ENCODE data around the gene LRP2. TPM values are rescaled to one million over a fixed set of nuclear protein-coding genes. Genes with fewer than 3 reads are reported as not detected.

Gene LRP2
- total RNA-seq, 1 experiment from 2014 or later = 0.59 TPM

DNA sequence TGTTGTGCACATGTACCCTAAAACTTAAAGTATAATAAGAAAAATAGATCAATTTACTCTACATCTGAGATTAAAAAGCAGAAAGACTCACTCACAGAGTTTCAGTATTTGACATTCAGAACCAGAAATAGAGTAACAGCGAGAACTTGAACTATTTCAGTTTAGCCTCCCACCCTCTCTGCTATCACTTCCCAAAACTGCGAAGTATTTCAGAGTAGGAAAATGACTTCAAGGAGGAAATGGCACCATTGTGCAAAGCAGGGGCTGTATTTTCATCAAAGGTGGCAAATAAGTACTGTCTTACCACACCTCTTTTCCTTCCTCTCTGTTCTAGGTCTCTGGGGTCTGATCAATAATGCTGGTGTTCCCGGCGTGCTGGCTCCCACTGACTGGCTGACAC, 279.3 kb downstream of the LRP2 start (continued):
- TF ChIP-seq, protein P1, sequence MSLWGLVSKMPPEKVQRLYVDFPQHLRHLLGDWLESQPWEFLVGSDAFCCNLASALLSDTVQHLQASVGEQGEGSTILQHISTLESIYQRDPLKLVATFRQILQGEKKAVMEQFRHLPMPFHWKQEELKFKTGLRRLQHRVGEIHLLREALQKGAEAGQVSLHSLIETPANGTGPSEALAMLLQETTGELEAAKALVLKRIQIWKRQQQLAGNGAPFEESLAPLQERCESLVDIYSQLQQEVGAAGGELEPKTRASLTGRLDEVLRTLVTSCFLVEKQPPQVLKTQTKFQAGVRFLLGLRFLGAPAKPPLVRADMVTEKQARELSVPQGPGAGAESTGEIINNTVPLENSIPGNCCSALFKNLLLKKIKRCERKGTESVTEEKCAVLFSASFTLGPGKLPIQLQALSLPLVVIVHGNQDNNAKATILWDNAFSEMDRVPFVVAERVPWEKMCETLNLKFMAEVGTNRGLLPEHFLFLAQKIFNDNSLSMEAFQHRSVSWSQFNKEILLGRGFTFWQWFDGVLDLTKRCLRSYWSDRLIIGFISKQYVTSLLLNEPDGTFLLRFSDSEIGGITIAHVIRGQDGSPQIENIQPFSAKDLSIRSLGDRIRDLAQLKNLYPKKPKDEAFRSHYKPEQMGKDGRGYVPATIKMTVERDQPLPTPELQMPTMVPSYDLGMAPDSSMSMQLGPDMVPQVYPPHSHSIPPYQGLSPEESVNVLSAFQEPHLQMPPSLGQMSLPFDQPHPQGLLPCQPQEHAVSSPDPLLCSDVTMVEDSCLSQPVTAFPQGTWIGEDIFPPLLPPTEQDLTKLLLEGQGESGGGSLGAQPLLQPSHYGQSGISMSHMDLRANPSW (CRISPR knock-in tag; conservative IDR thresholded peaks at IDR 0.05; ENCODE audit: low read depth) = no peak

DNA sequence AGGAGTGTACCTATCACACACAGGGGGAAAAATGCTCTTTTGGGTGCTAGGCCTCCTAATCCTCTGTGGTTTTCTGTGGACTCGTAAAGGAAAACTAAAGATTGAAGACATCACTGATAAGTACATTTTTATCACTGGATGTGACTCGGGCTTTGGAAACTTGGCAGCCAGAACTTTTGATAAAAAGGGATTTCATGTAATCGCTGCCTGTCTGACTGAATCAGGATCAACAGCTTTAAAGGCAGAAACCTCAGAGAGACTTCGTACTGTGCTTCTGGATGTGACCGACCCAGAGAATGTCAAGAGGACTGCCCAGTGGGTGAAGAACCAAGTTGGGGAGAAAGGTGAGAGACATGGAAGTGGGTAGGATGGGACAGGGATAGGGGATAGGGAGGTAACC, 280.8 kb downstream of the LRP2 start:
- Mint-ChIP-seq H3K27me3 (ENCODE audit: low read depth) (no peaks in the 10 kb centered on the region), H3K4me3 (no peak overlapping the region), H3K27ac (no peak overlapping the region), H3K36me3 (no peaks in the 10 kb centered on the region), H3K9me3 (no peaks in the 10 kb centered on the region), H3K4me1 (no peaks in the 10 kb centered on the region)
- CTCF ChIA-PET = no interaction called here
- no peak for TF ChIP-seq NR3C1 (CRISPR knock-in tag; conservative IDR thresholded peaks at IDR 0.05; ENCODE audit: low read depth)
- TF ChIP-seq, protein P2, sequence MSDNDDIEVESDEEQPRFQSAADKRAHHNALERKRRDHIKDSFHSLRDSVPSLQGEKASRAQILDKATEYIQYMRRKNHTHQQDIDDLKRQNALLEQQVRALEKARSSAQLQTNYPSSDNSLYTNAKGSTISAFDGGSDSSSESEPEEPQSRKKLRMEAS (CRISPR knock-in tag; IDR thresholded peaks at IDR 0.05) = no peak
- TF ChIP-seq ATF1 (CRISPR knock-in tag; IDR thresholded peaks at IDR 0.05) = no peak
- TF ChIP-seq TEAD4 (CRISPR knock-in tag; IDR thresholded peaks at IDR 0.05) = no peak
- no peak for TF ChIP-seq SP1 (CRISPR knock-in tag; conservative IDR thresholded peaks at IDR 0.05)
- no peak for TF ChIP-seq GTF2I (CRISPR knock-in tag; conservative IDR thresholded peaks at IDR 0.05)
- TF ChIP-seq, protein P3, sequence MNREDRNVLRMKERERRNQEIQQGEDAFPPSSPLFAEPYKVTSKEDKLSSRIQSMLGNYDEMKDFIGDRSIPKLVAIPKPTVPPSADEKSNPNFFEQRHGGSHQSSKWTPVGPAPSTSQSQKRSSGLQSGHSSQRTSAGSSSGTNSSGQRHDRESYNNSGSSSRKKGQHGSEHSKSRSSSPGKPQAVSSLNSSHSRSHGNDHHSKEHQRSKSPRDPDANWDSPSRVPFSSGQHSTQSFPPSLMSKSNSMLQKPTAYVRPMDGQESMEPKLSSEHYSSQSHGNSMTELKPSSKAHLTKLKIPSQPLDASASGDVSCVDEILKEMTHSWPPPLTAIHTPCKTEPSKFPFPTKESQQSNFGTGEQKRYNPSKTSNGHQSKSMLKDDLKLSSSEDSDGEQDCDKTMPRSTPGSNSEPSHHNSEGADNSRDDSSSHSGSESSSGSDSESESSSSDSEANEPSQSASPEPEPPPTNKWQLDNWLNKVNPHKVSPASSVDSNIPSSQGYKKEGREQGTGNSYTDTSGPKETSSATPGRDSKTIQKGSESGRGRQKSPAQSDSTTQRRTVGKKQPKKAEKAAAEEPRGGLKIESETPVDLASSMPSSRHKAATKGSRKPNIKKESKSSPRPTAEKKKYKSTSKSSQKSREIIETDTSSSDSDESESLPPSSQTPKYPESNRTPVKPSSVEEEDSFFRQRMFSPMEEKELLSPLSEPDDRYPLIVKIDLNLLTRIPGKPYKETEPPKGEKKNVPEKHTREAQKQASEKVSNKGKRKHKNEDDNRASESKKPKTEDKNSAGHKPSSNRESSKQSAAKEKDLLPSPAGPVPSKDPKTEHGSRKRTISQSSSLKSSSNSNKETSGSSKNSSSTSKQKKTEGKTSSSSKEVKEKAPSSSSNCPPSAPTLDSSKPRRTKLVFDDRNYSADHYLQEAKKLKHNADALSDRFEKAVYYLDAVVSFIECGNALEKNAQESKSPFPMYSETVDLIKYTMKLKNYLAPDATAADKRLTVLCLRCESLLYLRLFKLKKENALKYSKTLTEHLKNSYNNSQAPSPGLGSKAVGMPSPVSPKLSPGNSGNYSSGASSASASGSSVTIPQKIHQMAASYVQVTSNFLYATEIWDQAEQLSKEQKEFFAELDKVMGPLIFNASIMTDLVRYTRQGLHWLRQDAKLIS (CRISPR knock-in tag; IDR thresholded peaks at IDR 0.05; ENCODE audit: borderline replicate concordance) = no peak
- TF ChIP-seq, protein P4, sequence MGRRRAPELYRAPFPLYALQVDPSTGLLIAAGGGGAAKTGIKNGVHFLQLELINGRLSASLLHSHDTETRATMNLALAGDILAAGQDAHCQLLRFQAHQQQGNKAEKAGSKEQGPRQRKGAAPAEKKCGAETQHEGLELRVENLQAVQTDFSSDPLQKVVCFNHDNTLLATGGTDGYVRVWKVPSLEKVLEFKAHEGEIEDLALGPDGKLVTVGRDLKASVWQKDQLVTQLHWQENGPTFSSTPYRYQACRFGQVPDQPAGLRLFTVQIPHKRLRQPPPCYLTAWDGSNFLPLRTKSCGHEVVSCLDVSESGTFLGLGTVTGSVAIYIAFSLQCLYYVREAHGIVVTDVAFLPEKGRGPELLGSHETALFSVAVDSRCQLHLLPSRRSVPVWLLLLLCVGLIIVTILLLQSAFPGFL (CRISPR knock-in tag; IDR thresholded peaks at IDR 0.05; ENCODE audit: borderline replicate concordance) = no peak
- TF ChIP-seq, protein P5, sequence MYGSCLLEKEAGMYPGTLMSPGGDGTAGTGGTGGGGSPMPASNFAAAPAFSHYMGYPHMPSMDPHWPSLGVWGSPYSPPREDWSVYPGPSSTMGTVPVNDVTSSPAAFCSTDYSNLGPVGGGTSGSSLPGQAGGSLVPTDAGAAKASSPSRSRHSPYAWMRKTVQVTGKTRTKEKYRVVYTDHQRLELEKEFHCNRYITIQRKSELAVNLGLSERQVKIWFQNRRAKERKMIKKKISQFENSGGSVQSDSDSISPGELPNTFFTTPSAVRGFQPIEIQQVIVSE (CRISPR knock-in tag; IDR thresholded peaks at IDR 0.05; ENCODE audit: borderline replicate concordance) = no peak
- TF ChIP-seq ETV6 (CRISPR knock-in tag; IDR thresholded peaks at IDR 0.05) = no peak
- no peak for TF ChIP-seq ZNF138 (CRISPR knock-in tag; conservative IDR thresholded peaks at IDR 0.05)
- TF ChIP-seq ZNF232 (CRISPR knock-in tag; IDR thresholded peaks at IDR 0.05) = no peak
- POLR2A ChIA-PET = no interaction called here
- no peak for ATAC-seq
- no peak for DNase-seq (ENCODE audit: low spot score)

DNA sequence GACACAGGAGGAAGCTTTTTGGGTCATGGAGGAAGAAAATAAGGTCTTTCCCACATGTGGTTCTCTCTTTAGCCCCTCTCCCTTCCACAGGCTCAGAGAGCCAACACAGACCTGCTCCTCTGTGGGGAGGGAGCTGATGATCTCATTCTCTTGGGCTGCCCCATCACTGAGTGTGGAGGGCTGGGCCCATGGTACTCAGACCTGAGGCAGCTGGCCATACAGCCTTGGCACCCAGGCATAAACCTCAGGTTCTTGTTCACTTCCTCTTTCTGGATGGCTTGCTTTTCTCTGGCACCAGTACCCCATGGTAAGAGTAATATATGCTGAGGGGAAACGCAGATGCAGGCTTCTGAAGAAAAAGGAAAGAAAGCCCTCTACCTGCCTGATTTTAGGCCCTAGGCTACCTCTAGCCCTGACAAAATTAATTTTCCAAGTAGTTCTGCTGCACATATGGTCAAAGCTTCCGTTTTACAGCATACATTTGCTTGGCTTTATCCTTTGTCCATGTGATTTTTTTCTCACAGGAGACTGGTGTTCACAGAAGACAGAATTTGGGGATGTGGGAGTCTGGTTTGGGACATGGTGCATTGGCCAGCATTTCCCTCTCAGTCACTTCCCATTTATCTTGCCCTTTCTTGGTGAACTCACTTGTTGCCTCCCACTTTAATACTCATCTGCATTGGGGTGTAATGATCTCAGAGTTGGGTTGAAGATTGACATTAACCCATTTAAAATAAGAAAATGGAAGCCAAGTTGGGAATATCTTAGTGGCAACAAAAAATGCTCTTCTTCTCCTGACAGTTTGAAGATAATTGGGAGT, 281.9 kb downstream of the LRP2 start:
- Mint-ChIP-seq H3K27ac (no peak overlapping the region), H3K9me3 (no peaks in the 10 kb centered on the region), H3K36me3 (no peaks in the 10 kb centered on the region), H3K4me1 (no peaks in the 10 kb centered on the region), H3K27me3 (ENCODE audit: low read depth) (no peaks in the 10 kb centered on the region), H3K4me3 (no peak overlapping the region)
- POLR2A ChIA-PET = no interaction called here
- ATAC-seq (no peak; the same call in 1 of the 2 replicates), DNase-seq (ENCODE audit: low spot score) (no peak)
- CTCF ChIA-PET = no interaction called here
- TF ChIP-seq JAZF1 (CRISPR knock-in tag; IDR thresholded peaks at IDR 0.05) = no peak
- no peak for TF ChIP-seq NFE2L1 (CRISPR knock-in tag; IDR thresholded peaks at IDR 0.05)
- no peak for TF ChIP-seq EMX1 (CRISPR knock-in tag; IDR thresholded peaks at IDR 0.05)
- no peak for TF ChIP-seq ZNF317 (CRISPR knock-in tag; IDR thresholded peaks at IDR 0.05; ENCODE audit: borderline replicate concordance, low read depth)
- TF ChIP-seq, protein P6, sequence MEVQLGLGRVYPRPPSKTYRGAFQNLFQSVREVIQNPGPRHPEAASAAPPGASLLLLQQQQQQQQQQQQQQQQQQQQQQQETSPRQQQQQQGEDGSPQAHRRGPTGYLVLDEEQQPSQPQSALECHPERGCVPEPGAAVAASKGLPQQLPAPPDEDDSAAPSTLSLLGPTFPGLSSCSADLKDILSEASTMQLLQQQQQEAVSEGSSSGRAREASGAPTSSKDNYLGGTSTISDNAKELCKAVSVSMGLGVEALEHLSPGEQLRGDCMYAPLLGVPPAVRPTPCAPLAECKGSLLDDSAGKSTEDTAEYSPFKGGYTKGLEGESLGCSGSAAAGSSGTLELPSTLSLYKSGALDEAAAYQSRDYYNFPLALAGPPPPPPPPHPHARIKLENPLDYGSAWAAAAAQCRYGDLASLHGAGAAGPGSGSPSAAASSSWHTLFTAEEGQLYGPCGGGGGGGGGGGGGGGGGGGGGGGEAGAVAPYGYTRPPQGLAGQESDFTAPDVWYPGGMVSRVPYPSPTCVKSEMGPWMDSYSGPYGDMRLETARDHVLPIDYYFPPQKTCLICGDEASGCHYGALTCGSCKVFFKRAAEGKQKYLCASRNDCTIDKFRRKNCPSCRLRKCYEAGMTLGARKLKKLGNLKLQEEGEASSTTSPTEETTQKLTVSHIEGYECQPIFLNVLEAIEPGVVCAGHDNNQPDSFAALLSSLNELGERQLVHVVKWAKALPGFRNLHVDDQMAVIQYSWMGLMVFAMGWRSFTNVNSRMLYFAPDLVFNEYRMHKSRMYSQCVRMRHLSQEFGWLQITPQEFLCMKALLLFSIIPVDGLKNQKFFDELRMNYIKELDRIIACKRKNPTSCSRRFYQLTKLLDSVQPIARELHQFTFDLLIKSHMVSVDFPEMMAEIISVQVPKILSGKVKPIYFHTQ (CRISPR knock-in tag; IDR thresholded peaks at IDR 0.05) = no peak
- no peak for TF ChIP-seq MYBL2 (CRISPR knock-in tag; IDR thresholded peaks at IDR 0.05)
- TF ChIP-seq, protein P7, sequence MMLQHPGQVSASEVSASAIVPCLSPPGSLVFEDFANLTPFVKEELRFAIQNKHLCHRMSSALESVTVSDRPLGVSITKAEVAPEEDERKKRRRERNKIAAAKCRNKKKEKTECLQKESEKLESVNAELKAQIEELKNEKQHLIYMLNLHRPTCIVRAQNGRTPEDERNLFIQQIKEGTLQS (CRISPR knock-in tag; conservative IDR thresholded peaks at IDR 0.05) = no peak
- TF ChIP-seq NR1H2 (CRISPR knock-in tag; IDR thresholded peaks at IDR 0.05) = no peak
- TF ChIP-seq ZNF121 (CRISPR knock-in tag; IDR thresholded peaks at IDR 0.05) = no peak

All from WTC11 (cell line).